HUDEP-2 (cell line): ENCODE results near the gene TTF2.

Experiments
- DNase-seq, 76 experiments: peaks; one replicate each; lab custom pipeline; 2025; ENCODE audit not compliant: unreplicated experiment in 76 of 76; lab: John Stamatoyannopoulos, UW

TTF2 gene

GRCh38 chr1:117044217-117044616 lies 15.9 kb upstream of the TTF2 start:
- no peak for DNase-seq

DNA sequence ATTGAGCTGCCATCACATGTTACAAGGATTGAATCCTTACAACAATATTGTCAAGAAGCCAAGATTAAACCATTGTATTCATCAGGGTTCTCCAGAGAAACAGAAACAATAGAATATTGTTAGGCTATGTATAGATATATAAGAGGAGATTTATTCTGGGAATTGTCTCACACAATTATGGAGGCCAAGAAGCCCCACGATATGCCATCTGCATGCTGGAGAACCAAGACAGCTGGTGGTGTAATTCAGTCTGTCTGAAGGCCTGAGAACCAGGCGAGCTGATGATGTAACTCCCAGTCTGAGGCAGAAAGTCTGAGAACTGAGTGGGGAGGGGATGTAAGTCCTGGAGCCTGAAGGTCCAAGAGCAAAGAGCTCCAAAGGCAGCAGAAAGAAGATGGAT lies 14.5 kb upstream of the TTF2 start:
- DNase-seq, result no peak

- DNase-seq, result no peak
Observed at GRCh38 chr1:117046781-117047180, 13.3 kb upstream of the TTF2 start.

GRCh38 chr1:117047271-117047670 lies 12.9 kb upstream of the TTF2 start:
- DNase-seq, result no peak

DNA sequence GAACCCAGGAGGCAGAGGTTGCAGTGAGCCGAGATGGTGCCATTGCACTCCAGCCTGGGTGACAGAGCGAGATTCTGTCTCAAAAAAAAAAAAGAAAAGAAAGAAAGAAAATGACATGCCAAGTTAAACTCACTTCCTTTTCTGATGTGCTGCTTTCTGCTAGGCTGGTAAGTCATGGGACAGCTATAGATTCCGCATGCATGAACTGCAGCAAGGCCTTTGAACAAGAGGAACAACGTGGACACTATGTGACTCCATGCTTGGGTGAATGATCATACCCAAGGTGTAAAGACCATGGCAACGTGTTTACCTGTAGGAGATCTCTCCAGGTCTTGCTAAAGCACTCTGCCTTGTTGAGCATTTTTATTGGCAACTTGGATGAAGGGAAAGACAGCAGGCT lies 10.3 kb upstream of the TTF2 start:
- no peak for DNase-seq

GRCh38 chr1:117051224-117052064 lies 8.7 kb upstream of the TTF2 start:
- DNase-seq, result peak in 1 of 76 experiments; percentile 3

DNA sequence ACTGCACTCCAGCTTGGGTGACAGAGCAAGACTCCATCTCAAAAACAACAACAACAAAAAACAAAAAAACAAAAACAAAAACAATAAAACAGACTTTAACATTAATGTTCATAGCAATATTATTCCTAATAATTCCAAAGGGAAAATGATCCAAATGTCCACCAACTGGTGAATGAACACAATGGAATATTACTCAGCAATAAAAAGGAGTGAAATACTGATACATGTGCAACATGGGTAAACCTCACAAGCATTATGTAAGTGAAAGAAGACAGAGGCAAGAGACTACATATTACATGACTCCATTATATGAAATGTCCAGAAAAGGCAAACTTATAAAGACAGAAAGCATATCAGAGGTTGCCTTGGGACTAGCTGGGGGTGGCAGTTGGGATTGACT lies 6.1 kb upstream of the TTF2 start:
- no peak for DNase-seq

GRCh38 chr1:117058810-117059209 lies 1.3 kb upstream of the TTF2 start:
- peak in 1 of 76 experiments; percentile 32 for DNase-seq

DNA sequence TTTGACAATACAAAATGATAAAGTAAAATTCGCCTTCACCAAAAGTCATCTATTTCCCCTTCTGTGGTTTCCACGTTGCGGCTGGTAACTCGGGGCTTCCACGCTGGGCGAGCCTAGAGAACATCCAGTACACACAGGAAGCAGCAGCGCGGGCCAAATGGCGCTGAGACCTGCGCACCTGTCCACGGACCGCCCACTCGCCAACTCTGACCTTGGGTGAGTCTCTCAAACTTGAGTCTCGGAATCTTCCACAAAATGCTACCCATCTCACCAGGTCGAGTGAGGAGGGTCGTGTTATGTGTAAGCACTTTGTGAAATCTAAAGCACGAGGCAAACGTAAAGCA lies 820 bp upstream of the TTF2 start:
- DNase-seq, result peak in 44 of 76 experiments; percentile 3 to 58 (median 36)

DNA sequence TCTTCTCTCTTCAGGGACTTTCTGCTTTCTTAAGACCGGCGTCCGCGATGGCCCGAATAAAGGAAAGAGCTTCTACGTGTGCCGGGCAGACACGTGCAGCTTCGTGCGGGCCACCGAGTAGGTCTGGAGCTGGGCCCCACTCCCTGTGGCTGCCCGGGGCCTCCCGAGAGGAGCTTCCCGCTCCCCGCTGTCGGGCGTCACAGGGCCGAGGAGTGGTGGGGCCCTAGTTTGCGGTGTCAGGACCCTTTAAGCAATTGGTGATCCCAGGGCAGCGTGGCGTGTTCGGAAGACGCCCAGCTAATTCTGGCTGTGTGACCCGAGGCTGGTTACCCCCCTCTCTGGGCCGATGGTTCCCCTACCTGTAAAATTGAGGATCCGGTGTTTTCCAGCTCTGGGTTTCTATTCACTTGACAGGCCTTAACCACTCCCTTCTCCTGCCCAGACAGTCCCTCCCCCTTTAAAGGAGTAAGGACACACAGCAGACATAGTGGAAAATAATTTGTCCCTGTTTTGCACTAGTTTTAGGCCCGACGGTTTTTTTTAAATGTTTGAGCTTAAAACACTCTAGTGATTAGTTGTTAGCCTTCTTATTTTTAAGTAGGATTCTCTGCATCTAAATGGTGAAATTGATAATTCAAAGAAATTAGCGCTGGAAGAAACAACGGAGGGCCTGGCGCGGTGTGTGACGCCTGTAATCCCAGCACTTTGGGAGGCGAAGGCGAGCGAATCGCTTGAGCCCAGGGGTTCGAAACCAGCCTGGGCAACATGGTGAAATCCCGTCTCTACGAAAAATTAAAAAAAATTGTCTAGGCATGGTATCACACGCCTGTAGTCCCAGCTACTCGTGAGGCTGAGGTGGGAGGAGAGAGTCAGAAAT lies 553 bp downstream of the TTF2 start:
- peak in 33 of 76 experiments; percentile 2 to 48 (median 18) for DNase-seq

- no peak for DNase-seq
Observed at GRCh38 chr1:117061986-117062415, 1.9 kb downstream of the TTF2 start.

- DNase-seq, result no peak
Observed at GRCh38 chr1:117066367-117066766, 6.2 kb downstream of the TTF2 start.

DNA sequence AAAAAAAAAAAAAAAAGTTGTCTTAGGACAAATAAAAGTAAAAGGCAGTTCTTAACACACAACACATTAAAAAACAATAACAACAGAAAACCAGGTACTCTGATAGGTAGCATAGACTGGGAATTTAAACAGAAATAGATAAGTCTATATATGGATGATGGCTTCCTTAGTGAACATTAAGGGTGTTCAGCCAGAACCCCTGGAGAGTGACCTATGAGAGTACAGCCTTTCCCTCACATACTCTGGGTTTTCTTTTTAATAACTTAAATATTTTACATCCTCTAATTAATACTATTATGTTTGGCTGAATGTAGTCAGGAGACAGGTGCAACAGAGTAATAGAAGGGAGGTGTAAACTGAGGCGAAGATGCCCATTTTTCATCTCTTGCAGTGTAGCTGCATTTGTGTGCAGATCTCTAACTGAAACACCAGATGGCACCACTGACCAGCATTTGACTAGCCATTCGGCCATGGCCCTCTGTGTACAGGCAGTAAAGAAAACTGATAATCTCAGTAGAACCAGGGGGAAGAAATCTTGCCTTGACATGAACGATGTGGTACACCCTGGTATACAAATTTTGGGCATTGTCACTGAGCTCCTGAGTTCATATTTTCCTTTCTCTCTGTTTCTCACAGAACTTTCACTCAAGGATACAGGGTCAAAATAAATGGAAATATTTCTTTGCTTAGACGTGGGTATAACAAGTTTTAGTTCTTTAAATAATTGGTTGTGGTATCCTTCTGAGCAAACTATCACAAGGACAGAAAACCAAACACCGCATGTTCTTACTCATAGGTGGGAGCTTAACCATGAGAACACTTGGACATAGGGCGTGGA lies 7.6 kb downstream of the TTF2 start:
- DNase-seq, result peak in 30 of 76 experiments; percentile 2 to 59 (median 22)

GRCh38 chr1:117068580-117068979 lies 8.5 kb downstream of the TTF2 start:
- DNase-seq, result no peak

- DNase-seq, result no peak
Observed at GRCh38 chr1:117069220-117069844, 9.2 kb downstream of the TTF2 start.

GRCh38 chr1:117070124-117070523 lies 10.0 kb downstream of the TTF2 start:
- no peak for DNase-seq

- no peak for DNase-seq
Observed at GRCh38 chr1:117076648-117077047, 16.5 kb downstream of the TTF2 start.

- no peak for DNase-seq
Observed at GRCh38 chr1:117077267-117077666, 17.1 kb downstream of the TTF2 start.

DNA sequence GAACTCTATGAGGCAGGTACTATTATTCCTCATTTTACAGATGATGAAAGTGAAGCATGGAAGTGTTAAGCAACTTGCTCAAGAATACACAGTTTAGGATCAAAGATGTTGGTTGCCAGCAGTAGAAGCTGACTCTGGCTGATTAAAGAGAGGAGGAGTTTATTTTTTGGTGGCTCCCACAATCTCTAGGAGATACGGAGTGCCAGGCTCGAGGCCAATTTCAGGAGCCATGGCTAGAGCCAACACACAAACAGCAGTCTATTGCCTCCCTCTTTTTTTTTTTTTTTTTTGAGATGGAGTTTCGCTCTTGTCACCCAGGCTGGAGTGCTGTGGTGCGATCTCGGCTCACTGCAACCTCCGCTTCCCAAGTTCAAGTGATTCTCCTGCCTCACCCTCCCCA lies 19.6 kb downstream of the TTF2 start:
- DNase-seq, result peak in 2 of 76 experiments; percentile 17 to 28

- DNase-seq, result no peak
Observed at GRCh38 chr1:117084231-117084630, 24.1 kb downstream of the TTF2 start.
